Gastroesophageal sphincter (tissue), 3 donors: ENCODE results near the gene ATG13.

ENCODE experiments used
- EP300 ChIP-seq: sonication (generic); formaldehyde crosslinking; IDR thresholded peaks from one replicate; pipeline ENCODE4 v1.6.1; 2017; ENCODE audit warnings: antibody characterized with exemption, mild to moderate bottlenecking
- TF ChIP-seq, protein P1 (sequence below), 4 experiments: fragments of 200-600 bp in 2 of 4; fragments of 450-650 bp in 2 of 4; sonication (generic) in 1 of 4; IDR thresholded peaks; one replicate each; pipeline ENCODE4 v1.5.1; 2017 to 2019; ENCODE audit warnings: antibody characterized with exemption in 4 of 4, mild to moderate bottlenecking in 2 of 4, moderate library complexity in 2 of 4

DNA sequence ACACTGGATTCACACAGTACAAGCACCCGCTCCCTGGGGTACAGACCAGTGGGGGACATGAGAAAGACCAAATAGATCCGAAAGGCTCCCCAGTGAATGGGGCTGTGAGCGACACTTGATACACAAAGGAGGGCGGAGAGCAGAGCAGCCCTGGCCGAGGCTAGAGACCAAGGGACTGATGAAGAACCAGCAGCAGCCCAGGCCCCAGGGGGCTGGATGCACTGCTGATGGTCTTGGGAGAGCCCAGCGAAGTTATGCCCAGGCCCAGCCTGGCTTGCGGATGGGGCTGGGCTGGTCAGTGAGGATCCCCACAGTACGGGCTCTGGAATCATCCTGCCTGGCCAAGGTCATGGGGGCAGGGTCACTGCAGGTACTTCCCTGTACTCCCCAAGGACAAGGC, 59.8 kb downstream of the ATG13 start:
- TF ChIP-seq, protein P1, sequence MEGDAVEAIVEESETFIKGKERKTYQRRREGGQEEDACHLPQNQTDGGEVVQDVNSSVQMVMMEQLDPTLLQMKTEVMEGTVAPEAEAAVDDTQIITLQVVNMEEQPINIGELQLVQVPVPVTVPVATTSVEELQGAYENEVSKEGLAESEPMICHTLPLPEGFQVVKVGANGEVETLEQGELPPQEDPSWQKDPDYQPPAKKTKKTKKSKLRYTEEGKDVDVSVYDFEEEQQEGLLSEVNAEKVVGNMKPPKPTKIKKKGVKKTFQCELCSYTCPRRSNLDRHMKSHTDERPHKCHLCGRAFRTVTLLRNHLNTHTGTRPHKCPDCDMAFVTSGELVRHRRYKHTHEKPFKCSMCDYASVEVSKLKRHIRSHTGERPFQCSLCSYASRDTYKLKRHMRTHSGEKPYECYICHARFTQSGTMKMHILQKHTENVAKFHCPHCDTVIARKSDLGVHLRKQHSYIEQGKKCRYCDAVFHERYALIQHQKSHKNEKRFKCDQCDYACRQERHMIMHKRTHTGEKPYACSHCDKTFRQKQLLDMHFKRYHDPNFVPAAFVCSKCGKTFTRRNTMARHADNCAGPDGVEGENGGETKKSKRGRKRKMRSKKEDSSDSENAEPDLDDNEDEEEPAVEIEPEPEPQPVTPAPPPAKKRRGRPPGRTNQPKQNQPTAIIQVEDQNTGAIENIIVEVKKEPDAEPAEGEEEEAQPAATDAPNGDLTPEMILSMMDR (IDR thresholded peaks at IDR 0.05), result no peak
- no peak for TF ChIP-seq EP300
